ENCODE data around the gene YPEL1. TPM values are rescaled to one million over a fixed set of nuclear protein-coding genes. Genes with fewer than 3 reads are reported as not detected.
"Not testable (repeated sequence)": the region's sequence is repeated elsewhere in the genome, so short reads cannot be mapped to it uniquely, and the experiment has no call there.

Gene YPEL1
- total RNA-seq, 1 donor from 2014 or later: 7.9 TPM

GRCh38 chr22:21754523-21754922 lies 18.9 kb upstream of the YPEL1 start:
- intact Hi-C loops (cut with micrococcal nuclease): no loop called here

GRCh38 chr22:21753374-21754111 lies 17.9 kb upstream of the YPEL1 start:
- intact Hi-C loops (cut with micrococcal nuclease): no loop called here

DNA sequence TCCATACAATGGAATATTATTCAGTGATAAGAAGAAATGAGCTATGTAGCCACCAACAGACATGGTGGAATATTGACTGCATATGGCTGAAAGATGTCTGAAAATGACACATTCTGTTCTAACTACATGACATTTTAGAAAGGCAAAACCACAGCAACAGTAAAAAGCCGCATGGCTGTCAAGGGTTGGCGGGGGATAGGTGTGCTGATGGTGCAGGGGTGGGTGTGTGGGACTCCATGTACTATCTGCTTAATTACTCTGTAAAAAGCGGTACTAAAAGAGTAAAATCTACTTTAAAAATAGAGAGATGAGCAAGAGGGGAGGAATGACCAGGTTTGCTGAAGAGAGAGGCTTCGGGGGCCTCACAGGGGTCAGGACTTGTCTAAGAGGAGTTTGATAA lies 16.7 kb upstream of the YPEL1 start:
- intact Hi-C loops (cut with micrococcal nuclease): no loop called here

- intact Hi-C loops (cut with micrococcal nuclease): no loop called here
These were observed 10.4 kb upstream of the YPEL1 start for GRCh38 chr22:21745948-21746347.

DNA sequence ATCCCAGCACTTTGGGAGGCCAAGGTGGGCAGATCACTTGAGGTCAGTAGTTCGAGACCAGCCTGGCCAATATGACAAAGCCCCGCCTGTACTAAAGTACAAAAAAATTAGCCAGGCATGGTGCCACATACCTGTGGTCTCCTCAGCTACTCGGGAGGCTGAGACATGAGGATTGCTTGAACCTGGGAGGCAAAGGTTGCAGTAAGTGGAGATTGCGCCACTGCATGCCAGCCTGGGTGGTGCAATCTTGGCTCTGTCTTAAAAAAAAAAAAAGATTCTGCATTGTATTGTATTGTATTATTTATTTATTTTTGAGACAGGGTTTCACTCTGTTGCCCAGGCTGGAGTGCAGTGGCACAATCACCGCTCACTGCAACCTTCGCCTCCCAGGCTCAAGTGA lies 9.3 kb upstream of the YPEL1 start:
- intact Hi-C loops (cut with micrococcal nuclease): not testable (repeated sequence)

- intact Hi-C loops (cut with micrococcal nuclease): no loop called here
These were observed 6.2 kb upstream of the YPEL1 start for GRCh38 chr22:21741790-21742189.

DNA sequence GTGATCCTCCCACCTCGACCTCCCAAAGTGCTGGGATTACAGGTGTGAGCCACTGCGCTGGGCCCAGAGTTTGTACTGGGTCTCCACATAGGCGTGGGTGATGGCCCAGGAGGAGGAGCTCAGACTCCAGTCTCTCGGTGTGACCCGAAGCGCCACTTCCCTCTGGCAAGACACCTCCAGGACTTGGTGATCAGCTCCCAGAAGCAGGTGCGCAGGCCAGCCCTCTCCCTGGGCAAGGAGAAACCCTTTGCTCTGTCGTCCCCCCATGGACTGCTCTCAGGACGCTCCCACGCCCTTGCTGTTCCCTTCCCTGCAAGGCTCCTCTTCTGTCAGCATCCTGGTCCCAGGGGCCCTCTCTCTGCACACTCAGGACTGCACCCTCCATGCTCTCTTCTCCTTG lies 5.5 kb upstream of the YPEL1 start:
- intact Hi-C loops (cut with micrococcal nuclease): no loop called here

- intact Hi-C loops (cut with micrococcal nuclease): loop anchor here (5.0 kb wide), 1 partner anchor 242 kb away; the partner anchor contains the start of gene TOP3B
These were observed 4.3 kb upstream of the YPEL1 start for GRCh38 chr22:21739828-21740377.

GRCh38 chr22:21738966-21739365 lies 3.4 kb upstream of the YPEL1 start:
- intact Hi-C loops (cut with micrococcal nuclease): loop anchor here (5.0 kb wide), 1 partner anchor 243 kb away; the partner anchor contains the start of gene TOP3B

DNA sequence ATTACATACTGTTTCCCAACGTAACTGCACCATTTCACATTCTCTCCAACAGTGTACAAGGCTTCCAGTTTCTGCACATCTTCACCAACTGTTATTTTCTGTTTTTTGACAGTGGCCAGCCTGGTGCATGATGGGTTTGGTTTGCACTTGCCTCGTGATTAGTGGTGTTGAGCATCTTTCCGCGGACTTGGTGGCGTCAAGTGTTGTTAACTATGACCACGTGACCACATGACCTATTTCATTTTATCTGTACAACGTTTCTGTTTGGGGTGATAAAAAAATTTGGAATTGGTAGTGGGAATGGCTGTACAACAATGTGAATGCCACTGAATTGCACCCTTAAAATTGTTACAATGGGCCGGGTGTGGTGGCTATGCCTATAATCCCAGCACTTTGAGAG lies 2.5 kb upstream of the YPEL1 start:
- intact Hi-C loops (cut with micrococcal nuclease): loop anchor here (5.0 kb wide), 1 partner anchor 244 kb away; the partner anchor contains the start of gene TOP3B

- intact Hi-C loops (cut with micrococcal nuclease): loop anchor here (5.0 kb wide), 1 partner anchor 245 kb away; the partner anchor contains the start of gene TOP3B
These were observed 1.4 kb upstream of the YPEL1 start for GRCh38 chr22:21736948-21737347.

DNA sequence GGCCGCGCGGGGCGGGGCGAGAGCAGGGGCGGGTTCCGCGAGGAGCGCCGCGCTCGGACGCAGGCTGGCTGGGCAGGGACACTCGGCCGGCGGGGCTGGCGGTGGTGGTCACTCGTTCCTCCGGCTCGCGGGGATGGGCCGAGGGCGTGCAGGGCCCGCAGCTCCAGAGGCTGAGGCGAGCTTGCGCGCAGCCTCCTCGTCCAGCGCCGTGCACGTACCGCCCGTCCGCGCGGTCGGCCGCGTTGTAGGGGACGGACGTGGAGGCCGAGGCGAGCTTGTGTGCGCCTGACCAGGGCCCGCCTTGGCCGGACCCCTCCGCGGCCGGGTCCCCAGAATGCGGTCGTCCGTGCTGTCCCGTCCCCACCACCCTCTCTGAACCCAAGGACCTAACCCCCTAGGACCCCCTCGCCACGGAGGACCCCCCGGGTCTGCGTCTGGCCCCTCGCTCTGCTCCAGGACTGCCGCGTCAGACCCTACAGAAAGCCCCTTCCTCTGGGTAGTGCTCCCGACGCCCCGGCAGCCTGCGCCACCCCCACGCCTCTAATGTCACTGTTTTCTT lies 569 bp upstream of the YPEL1 start:
- intact Hi-C loops (cut with micrococcal nuclease): loop anchor here (5.0 kb wide), 1 partner anchor 246 kb away; the partner anchor contains the start of gene TOP3B

- intact Hi-C loops (cut with micrococcal nuclease): loop anchor here (1.0 to 5.0 kb wide), 8 partner anchors 22 to 248 kb away; partner anchors contain the start of genes PPIL2, PPM1F and TOP3B
These were observed 924 bp downstream of the YPEL1 start for GRCh38 chr22:21734540-21735199.

GRCh38 chr22:21731503-21731902 lies 4.1 kb downstream of the YPEL1 start:
- intact Hi-C loops (cut with micrococcal nuclease): no loop called here

GRCh38 chr22:21730535-21731308 lies 4.9 kb downstream of the YPEL1 start:
- intact Hi-C loops (cut with micrococcal nuclease): no loop called here

DNA sequence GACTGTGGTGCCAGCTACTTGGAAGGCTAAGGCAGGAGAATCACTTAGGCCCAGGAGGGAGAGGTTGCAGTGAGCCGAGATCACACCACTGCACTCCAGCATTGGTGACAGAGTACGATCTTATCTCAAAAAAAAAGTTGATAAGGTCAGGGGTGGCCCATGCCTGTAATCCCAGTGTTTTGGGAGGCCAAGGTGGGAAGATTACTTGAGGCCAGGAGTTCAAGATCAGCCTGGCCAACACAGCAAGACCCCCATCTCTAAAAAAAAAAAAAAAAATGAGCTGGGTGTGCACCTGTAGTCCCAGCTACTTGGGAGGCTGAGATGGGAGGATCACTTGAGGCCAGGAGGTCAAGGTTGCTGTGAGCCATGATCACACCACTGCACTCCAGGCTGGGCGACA lies 6.4 kb downstream of the YPEL1 start:
- intact Hi-C loops (cut with micrococcal nuclease): not testable (repeated sequence)

GRCh38 chr22:21728270-21728669 lies 7.3 kb downstream of the YPEL1 start:
- intact Hi-C loops (cut with micrococcal nuclease): no loop called here

DNA sequence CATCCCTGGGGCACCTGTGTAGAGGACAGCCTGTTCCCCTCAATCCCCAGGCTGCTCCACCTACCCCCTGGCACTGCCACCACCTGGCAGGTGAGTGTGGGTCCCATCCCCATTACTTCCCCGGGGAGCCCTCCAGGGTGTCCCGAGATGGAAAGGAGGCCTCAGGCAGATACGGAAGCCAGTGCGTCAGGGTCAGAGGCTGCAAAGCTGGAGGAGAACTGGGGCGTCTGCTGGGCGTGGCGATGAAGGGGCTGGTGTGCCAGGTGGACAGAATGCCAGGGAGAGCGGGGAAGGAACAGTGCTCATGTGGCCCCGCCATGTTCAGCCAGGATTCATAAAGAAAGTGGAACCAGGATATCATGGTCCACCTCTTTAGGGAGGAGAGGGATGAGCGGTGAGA lies 7.8 kb downstream of the YPEL1 start:
- intact Hi-C loops (cut with micrococcal nuclease): no loop called here

GRCh38 chr22:21727159-21727558 lies 8.4 kb downstream of the YPEL1 start:
- intact Hi-C loops (cut with micrococcal nuclease): no loop called here

- intact Hi-C loops (cut with micrococcal nuclease): no loop called here
These were observed 8.9 kb downstream of the YPEL1 start for GRCh38 chr22:21726650-21727049.
